HepG2 (cell line): ENCODE data around the gene C6orf132. TPM values are rescaled to one million over a fixed set of nuclear protein-coding genes. Genes with fewer than 3 reads are reported as not detected.
A peak's percentile ranks its signal among the peaks of the same experiment; 100 is the strongest.

Experiments used
- ATAC-seq: fragments of 200-7000 bp; cut with Tn5 transposase; 3 replicates; pipeline ENCODE4 v1.9.1; 2020; ENCODE audit warnings: mild to moderate bottlenecking, moderate library complexity
- BruUV-seq: library from RNA; stranded (reverse); fragments of 400-500 nt; replicated peaks from 2 replicates; lab custom pipeline; 2021; lab: Mats Ljungman, UMichigan
- CTCF ChIA-PET: fragments of 300-600 bp; formaldehyde crosslinking; extraction: SDS; loops from one replicate; lab custom pipeline; 2021; ENCODE audit warnings: low total read pairs, inconsistent platforms, low intra/inter-chr PET ratio; lab: Yijun Ruan, JAX
- POLR2A ChIA-PET: fragments of 350-600 bp; sonication (Branson Sonifier 250); formaldehyde crosslinking; loops from one replicate; lab custom pipeline; 2020; ENCODE audit warnings: antibody characterized with exemption, inconsistent platforms; lab: Yijun Ruan, JAX
- DNase-seq: peaks from one replicate; pipeline ENCODE4 v3.0.0-alpha.2; 2015; ENCODE audit warnings: low spot score
- FAIRE-seq: peaks from 3 replicates; lab custom pipeline; 2011; peaks lifted over from hg19 to GRCh38; lab: Jason Lieb, UNC
- H2AFZ ChIP-seq: one replicate; pipeline ENCODE4 v1.6.1; 2011; ENCODE audit warnings: low read length, inconsistent platforms
- H3K27ac ChIP-seq: fragments of 300-600 bp; 3 replicates; pipeline ENCODE4 v1.8.0; 2011; ENCODE audit warnings: mixed run types, mild to moderate bottlenecking, mixed read lengths, low read length, inconsistent platforms; ENCODE audit not compliant: insufficient read depth; ENCODE audit errors: extremely low read length
- H3K27me3 ChIP-seq, 2 experiments: fragments of 200-600 bp in 1 of 2; 2 replicates in 1 of 2; 3 replicates in 1 of 2; pipeline versions ENCODE4 v1.6.0 to v1.8.0; 2011; ENCODE audit warnings: low read length in 2 of 2, mild to moderate bottlenecking in 2 of 2, moderate library complexity in 2 of 2, inconsistent platforms in 1 of 2; ENCODE audit not compliant: insufficient read depth in 2 of 2, control insufficient read depth in 1 of 2
- H3K36me3 ChIP-seq, 2 experiments: fragments of 200-600 bp in 1 of 2; replicated peaks in 1 of 2; 2 replicates in 1 of 2; 3 replicates in 1 of 2; pipeline versions ENCODE4 v1.5.1 to v1.8.0; 2011; ENCODE audit warnings: low read length in 2 of 2, inconsistent platforms in 1 of 2; ENCODE audit not compliant: insufficient read depth in 2 of 2, control insufficient read depth in 1 of 2
- H3K4me1 ChIP-seq: 2 replicates; pipeline ENCODE4 v1.5.1; 2012; ENCODE audit warnings: low read length, inconsistent platforms; ENCODE audit not compliant: insufficient read depth
- H3K4me2 ChIP-seq: 2 replicates; pipeline ENCODE4 v1.6.0; 2011; ENCODE audit warnings: low read depth, low read length, inconsistent platforms
- H3K4me3 ChIP-seq, 3 experiments: fragments of 200-600 bp in 1 of 3; sonication (generic), shearing (Covaris generic) in 1 of 3; replicated peaks in 1 of 3; 2 replicates each; pipeline ENCODE4 v1.5.1; 2011 to 2016; ENCODE audit warnings: low read length in 3 of 3, inconsistent platforms in 2 of 3, low read depth in 2 of 3, mild to moderate bottlenecking in 2 of 3, control low read depth in 1 of 3, mixed read lengths in 1 of 3; ENCODE audit not compliant: insufficient read depth in 1 of 3
- H3K79me2 ChIP-seq: one replicate; pipeline ENCODE4 v1.6.1; 2011; ENCODE audit warnings: low read length, inconsistent platforms; ENCODE audit not compliant: insufficient read depth
- H3K9ac ChIP-seq: 2 replicates; pipeline ENCODE4 v1.6.0; 2011; ENCODE audit warnings: mild to moderate bottlenecking, low read depth, low read length, inconsistent platforms; ENCODE audit not compliant: insufficient read depth
- H3K9me3 ChIP-seq: 2 replicates; pipeline ENCODE4 v1.5.1; 2012; ENCODE audit warnings: mild to moderate bottlenecking, low read length
- H4K20me1 ChIP-seq: 2 replicates; pipeline ENCODE4 v1.6.0; 2011; ENCODE audit warnings: inconsistent platforms, mild to moderate bottlenecking, low read length, moderate library complexity; ENCODE audit not compliant: insufficient read depth
- MEF2D ChIP-seq: sonication (generic); formaldehyde crosslinking; IDR thresholded peaks from 2 replicates; pipeline ENCODE4 v1.5.1; 2020; ENCODE audit warnings: mild to moderate bottlenecking, missing genetic modification reagents
- ZBTB38 ChIP-seq: sonication (generic); formaldehyde crosslinking; IDR thresholded peaks from 2 replicates; pipeline ENCODE4 v1.5.1; 2020; ENCODE audit warnings: mild to moderate bottlenecking, missing genetic modification reagents
- WGBS: methylation state at CpG from one replicate; pipeline ENCODE4 v1.1.6; 2017; ENCODE audit warnings: low lambda C conversion rate; 5-methylcytosine and 5-hydroxymethylcytosine counted together
- in situ Hi-C: cut with HindIII; loops from 2 replicates; pipeline ENCODE4 v1.10.0; 2017; ENCODE audit warnings: low pct_unique_long_range_greater_than_20kb; ENCODE audit not compliant: extremely low pct_ligation_motif_present
- intact Hi-C: fragments of 100-400 bp; cut with micrococcal nuclease; formaldehyde crosslinking; loops from one replicate; pipeline ENCODE4 v1.10.0; 2022; ENCODE audit not compliant: unreplicated experiment
- polyA plus RNA-seq, 8 experiments: library from polyadenylated mRNA; depleted of rRNA in 3 of 8; stranded (reverse) in 7 of 8; unstranded in 1 of 8; fragments of >200 nt; fragmentation: Illumina TruSeq in 4 of 8; extraction: Trizol in 4 of 8; gene quantifications; 2 replicates each; pipeline versions ENCODE4 v1.2.1 to v1.2.3, GENCODE V29; 2011 to 2016; ENCODE audit warnings: low read depth in 4 of 8, missing spikeins in 1 of 8, mixed read lengths in 1 of 8; ENCODE audit not compliant: insufficient read depth in 1 of 8
- total RNA-seq, 5 experiments: library from RNA; depleted of rRNA; stranded (reverse); fragments of >200 nt; fragmentation: Illumina TruSeq; extraction: Trizol; gene quantifications; 2 replicates each; pipeline ENCODE4 v1.2.3, GENCODE V29; 2016; ENCODE audit warnings: low read depth in 1 of 5

C6orf132 gene
- total and polyA plus RNA-seq, 2 of the 13 experiments (the other 11 are each of a cell fraction or from before 2014, with no cell fraction given), result 0.78 to 3.0 TPM

GRCh38 chr6:42051268-42051653 lies 91.2 kb downstream of the C6orf132 start:
- Histone ChIP-seq H3K9me3 (no peaks in the 10 kb centered on the region), H3K4me3 (peak overlapping the region; percentile 68 to 100 (median 99)), H4K20me1 (no peaks in the 10 kb centered on the region), H3K4me2 (peak overlapping the region; percentile 87), H3K9ac (peak overlapping the region; percentile 98), H3K27ac (peak overlapping the region; percentile 96), H3K4me1 (peaks cover 44% of the 10 kb centered on the region), H2AFZ (no peak overlapping the region), H3K27me3 (no peaks in the 10 kb centered on the region; a peak in 2 of 5 replicates), H3K36me3 (peaks cover 13 to 37% of the 10 kb centered on the region in 2 experiments), H3K79me2 (peaks cover 10% of the 10 kb centered on the region)
- CTCF ChIA-PET, result no interaction called here
- DNase-seq, result no peak
- WGBS, result 53% methylated on average over 8 of the region's 8 CpGs
- no peak for FAIRE-seq
- no TSS peak for BruUV-seq
- ATAC-seq, result no peak
- intact Hi-C loops, result no loop called here
- in situ Hi-C loops, result no loop called here
- POLR2A ChIA-PET, result interaction anchor here (0.6 to 4.9 kb wide), 26 partner anchors 10 to 595 kb away, joined by 3 to 46 read pairs (median 4); partner anchors contain the start of genes BYSL, CCND3, FRS3 and MED20
- peak; percentile 76; the same call in 1 of the 2 replicates for TF ChIP-seq ZBTB38 (CRISPR knock-in tag)
- no peak for TF ChIP-seq MEF2D (CRISPR knock-in tag)

Other genes with a start within 250 kb of the C6orf132 start
- 2.9 TPM in 2 replicates for gene USP49, start 247.2 kb downstream of the C6orf132 start, total RNA-seq (2016; rRNA removed; fragmentation: Illumina TruSeq; extraction: Trizol)
- gene USP49, start 247.2 kb downstream of the C6orf132 start, polyA plus RNA-seq (2011; rRNA removed), result 4.3 and 4.7 TPM in 2 replicates
- 41.1 and 56.3 TPM in 2 replicates for gene MED20, start 221.5 kb downstream of the C6orf132 start, total RNA-seq (2016; rRNA removed; fragmentation: Illumina TruSeq; extraction: Trizol)
- 22.7 and 28.1 TPM in 2 replicates for gene MED20, start 221.5 kb downstream of the C6orf132 start, polyA plus RNA-seq (2011; rRNA removed)
- 27.9 and 37.3 TPM in 2 replicates for gene BYSL, start 221.1 kb downstream of the C6orf132 start, total RNA-seq (2016; rRNA removed; fragmentation: Illumina TruSeq; extraction: Trizol)
- 28.6 and 37.8 TPM in 2 replicates for gene BYSL, start 221.1 kb downstream of the C6orf132 start, polyA plus RNA-seq (2011; rRNA removed)
- 6.9 and 7.2 TPM in 2 replicates for gene CCND3, start 200.8 kb downstream of the C6orf132 start, total RNA-seq (2016; rRNA removed; fragmentation: Illumina TruSeq; extraction: Trizol)
- gene CCND3, start 200.8 kb downstream of the C6orf132 start, polyA plus RNA-seq (2011; rRNA removed), result 4.3 and 4.4 TPM in 2 replicates
- gene TAF8, start 92.1 kb downstream of the C6orf132 start, total RNA-seq (2016; rRNA removed; fragmentation: Illumina TruSeq; extraction: Trizol), result 20.2 and 25.2 TPM in 2 replicates
- 23.8 and 25.8 TPM in 2 replicates for gene TAF8, start 92.1 kb downstream of the C6orf132 start, polyA plus RNA-seq (2011; rRNA removed)
- gene GUCA1A, start 30.7 kb upstream of the C6orf132 start, total RNA-seq (2016; rRNA removed; fragmentation: Illumina TruSeq; extraction: Trizol), result not detected in 2 replicates
- gene GUCA1A, start 30.7 kb upstream of the C6orf132 start, polyA plus RNA-seq (2011; rRNA removed), result not detected in 2 replicates
- gene GUCA1B, start 52.3 kb upstream of the C6orf132 start, total RNA-seq (2016; rRNA removed; fragmentation: Illumina TruSeq; extraction: Trizol), result 0.31 and 0.75 TPM in 2 replicates
- gene GUCA1B, start 52.3 kb upstream of the C6orf132 start, polyA plus RNA-seq (2011; rRNA removed), result 0.58 and 0.74 TPM in 2 replicates
- 54.6 and 79.2 TPM in 2 replicates for gene MRPS10, start 75.2 kb upstream of the C6orf132 start, total RNA-seq (2016; rRNA removed; fragmentation: Illumina TruSeq; extraction: Trizol)
- 22.8 and 31.7 TPM in 2 replicates for gene MRPS10, start 75.2 kb upstream of the C6orf132 start, polyA plus RNA-seq (2011; rRNA removed)